ENCODE data around the gene PRRT1B.

PRRT1B gene

DNA sequence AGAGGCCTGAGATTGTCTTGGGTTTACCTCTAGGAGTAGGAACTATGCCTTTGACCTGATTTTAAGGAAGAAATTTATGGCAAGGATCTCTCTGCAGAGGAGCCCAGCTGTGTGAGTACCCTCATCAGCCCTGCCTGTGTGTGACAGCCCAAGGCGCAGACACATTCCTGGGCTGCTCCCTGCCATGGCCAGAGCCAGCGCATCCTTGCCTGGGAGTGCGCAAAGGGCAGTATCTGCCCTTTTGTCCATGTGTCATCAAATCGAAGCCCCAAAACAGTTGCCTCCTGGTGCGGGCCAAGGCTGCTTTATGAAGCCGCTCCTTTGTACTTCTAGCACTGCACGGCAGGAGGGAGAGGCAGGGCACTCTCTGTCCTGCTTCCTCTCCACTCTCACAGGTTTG lies 51.9 kb downstream of the PRRT1B start:
- H3K9me3 ChIP-seq (ENCODE audit: low read length), result no peaks in the 10 kb centered on the region
- H3K27me3 ChIP-seq (ENCODE audit: insufficient read depth, low read length), result no peaks in the 10 kb centered on the region
- H3K4me2 ChIP-seq (ENCODE audit: low read length), result no peak overlapping the region
- no peaks in the 10 kb centered on the region for H3K9me2 ChIP-seq (ENCODE audit: low read depth, low read length)
- no peak overlapping the region for H2AFZ ChIP-seq (ENCODE audit: low read length)
- peaks cover 92% of the 10 kb centered on the region for H3K36me3 ChIP-seq (ENCODE audit: insufficient read depth, low read length)
- no peak overlapping the region for H3K4me3 ChIP-seq (ENCODE audit: low read depth, low read length, poor library complexity, severe bottlenecking)
- H3K79me2 ChIP-seq (ENCODE audit: insufficient read depth, low read length), result no peaks in the 10 kb centered on the region
- no peak for TF ChIP-seq EZH2 (IDR thresholded peaks at IDR 0.05; ENCODE audit: borderline replicate concordance, low read length)
- TF ChIP-seq, protein P1, sequence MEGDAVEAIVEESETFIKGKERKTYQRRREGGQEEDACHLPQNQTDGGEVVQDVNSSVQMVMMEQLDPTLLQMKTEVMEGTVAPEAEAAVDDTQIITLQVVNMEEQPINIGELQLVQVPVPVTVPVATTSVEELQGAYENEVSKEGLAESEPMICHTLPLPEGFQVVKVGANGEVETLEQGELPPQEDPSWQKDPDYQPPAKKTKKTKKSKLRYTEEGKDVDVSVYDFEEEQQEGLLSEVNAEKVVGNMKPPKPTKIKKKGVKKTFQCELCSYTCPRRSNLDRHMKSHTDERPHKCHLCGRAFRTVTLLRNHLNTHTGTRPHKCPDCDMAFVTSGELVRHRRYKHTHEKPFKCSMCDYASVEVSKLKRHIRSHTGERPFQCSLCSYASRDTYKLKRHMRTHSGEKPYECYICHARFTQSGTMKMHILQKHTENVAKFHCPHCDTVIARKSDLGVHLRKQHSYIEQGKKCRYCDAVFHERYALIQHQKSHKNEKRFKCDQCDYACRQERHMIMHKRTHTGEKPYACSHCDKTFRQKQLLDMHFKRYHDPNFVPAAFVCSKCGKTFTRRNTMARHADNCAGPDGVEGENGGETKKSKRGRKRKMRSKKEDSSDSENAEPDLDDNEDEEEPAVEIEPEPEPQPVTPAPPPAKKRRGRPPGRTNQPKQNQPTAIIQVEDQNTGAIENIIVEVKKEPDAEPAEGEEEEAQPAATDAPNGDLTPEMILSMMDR (IDR thresholded peaks at IDR 0.05; ENCODE audit: low read length), result no peak
- no peaks in the 10 kb centered on the region for H3F3A ChIP-seq (ENCODE audit: insufficient read depth, low read length)
- no peak overlapping the region for H3K27ac ChIP-seq (ENCODE audit: low read depth, low read length, poor library complexity, severe bottlenecking)
- no peaks in the 10 kb centered on the region for H3K4me1 ChIP-seq (ENCODE audit: insufficient read depth, low read length, severe bottlenecking)
- no peak overlapping the region for H3K9ac ChIP-seq (ENCODE audit: low read length)
- H4K20me1 ChIP-seq (ENCODE audit: insufficient read depth, low read length), result no peaks in the 10 kb centered on the region

DNA sequence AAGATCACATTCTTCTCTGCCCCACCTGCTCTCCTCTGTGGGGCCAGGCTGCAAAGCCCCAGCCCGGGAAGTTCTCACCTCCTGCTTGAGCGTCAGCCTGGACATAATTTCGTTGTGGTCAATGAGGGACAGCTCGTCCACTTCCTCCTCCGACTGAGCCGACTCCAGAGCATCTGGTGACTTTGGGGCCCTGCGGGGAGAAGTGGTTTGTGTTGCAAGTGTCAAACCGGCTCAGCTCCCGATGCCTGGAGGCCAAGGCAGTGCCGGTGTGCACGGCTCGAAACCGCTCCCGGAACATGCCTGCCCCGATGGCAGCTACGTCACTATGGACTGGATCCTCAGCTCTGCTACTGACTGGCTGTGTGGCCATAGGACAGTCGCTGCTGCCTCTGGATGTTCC lies 52.8 kb downstream of the PRRT1B start:
- H3K36me3 ChIP-seq (ENCODE audit: insufficient read depth, low read length), result peaks cover 96% of the 10 kb centered on the region
- H3K9me2 ChIP-seq (ENCODE audit: low read depth, low read length), result no peaks in the 10 kb centered on the region
- H3K4me1 ChIP-seq (ENCODE audit: insufficient read depth, low read length, severe bottlenecking), result no peaks in the 10 kb centered on the region
- no peak for TF ChIP-seq EZH2 (IDR thresholded peaks at IDR 0.05; ENCODE audit: borderline replicate concordance, low read length)
- TF ChIP-seq, protein P1 (IDR thresholded peaks at IDR 0.05; ENCODE audit: low read length), result no peak
- no peak overlapping the region for H3K27ac ChIP-seq (ENCODE audit: low read depth, low read length, poor library complexity, severe bottlenecking)
- H3K4me2 ChIP-seq (ENCODE audit: low read length), result no peak overlapping the region
- H3K27me3 ChIP-seq (ENCODE audit: insufficient read depth, low read length), result no peaks in the 10 kb centered on the region
- H3F3A ChIP-seq (ENCODE audit: insufficient read depth, low read length), result no peaks in the 10 kb centered on the region
- H3K79me2 ChIP-seq (ENCODE audit: insufficient read depth, low read length), result no peaks in the 10 kb centered on the region
- no peak overlapping the region for H3K4me3 ChIP-seq (ENCODE audit: low read depth, low read length, poor library complexity, severe bottlenecking)
- H2AFZ ChIP-seq (ENCODE audit: low read length), result no peak overlapping the region
- no peaks in the 10 kb centered on the region for H4K20me1 ChIP-seq (ENCODE audit: insufficient read depth, low read length)
- H3K9me3 ChIP-seq (ENCODE audit: low read length), result no peaks in the 10 kb centered on the region
- H3K9ac ChIP-seq (ENCODE audit: low read length), result no peak overlapping the region

DNA sequence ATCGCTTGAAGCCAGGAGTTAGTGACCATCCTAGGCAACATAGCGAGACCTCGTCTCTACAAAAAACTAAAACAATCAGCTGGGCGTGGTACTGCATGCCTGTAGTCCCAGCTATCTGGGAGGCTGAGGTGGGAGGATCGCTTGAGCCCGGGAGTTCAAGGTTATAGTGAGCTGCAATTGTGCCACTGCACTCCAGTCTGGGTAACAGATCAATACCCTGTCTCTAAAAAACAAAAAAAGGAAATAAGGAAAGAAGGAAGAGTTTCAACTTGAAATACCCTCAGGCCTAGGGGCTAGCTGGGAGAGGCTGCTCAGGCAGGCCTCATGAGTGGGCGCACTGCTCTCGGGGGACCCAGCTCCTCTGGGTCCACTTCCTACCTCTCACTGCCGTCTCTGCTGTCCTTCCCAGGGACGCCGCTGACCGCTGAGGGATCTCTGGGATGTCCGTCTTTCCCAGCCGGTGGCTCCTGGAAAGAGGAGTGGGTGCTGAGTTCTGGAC lies 56.4 kb downstream of the PRRT1B start:
- Histone ChIP-seq H3K79me2 (ENCODE audit: insufficient read depth, low read length) (no peaks in the 10 kb centered on the region), H3K4me1 (ENCODE audit: insufficient read depth, low read length, severe bottlenecking) (no peaks in the 10 kb centered on the region), H3K36me3 (ENCODE audit: insufficient read depth, low read length) (peaks cover 95% of the 10 kb centered on the region), H3K27me3 (ENCODE audit: insufficient read depth, low read length) (no peaks in the 10 kb centered on the region), H2AFZ (ENCODE audit: low read length) (no peak overlapping the region), H3K9me2 (ENCODE audit: low read depth, low read length) (no peaks in the 10 kb centered on the region), H3K9me3 (ENCODE audit: low read length) (no peaks in the 10 kb centered on the region), H3K4me3 (ENCODE audit: low read depth, low read length, poor library complexity, severe bottlenecking) (no peak overlapping the region), H3K4me2 (ENCODE audit: low read length) (no peak overlapping the region), H3K27ac (ENCODE audit: low read depth, low read length, poor library complexity, severe bottlenecking) (no peak overlapping the region), H3K9ac (ENCODE audit: low read length) (no peak overlapping the region), H3F3A (ENCODE audit: insufficient read depth, low read length) (no peaks in the 10 kb centered on the region), H4K20me1 (ENCODE audit: insufficient read depth, low read length) (no peaks in the 10 kb centered on the region)
- TF ChIP-seq, protein P1 (IDR thresholded peaks at IDR 0.05; ENCODE audit: low read length), result no peak
- TF ChIP-seq EZH2 (IDR thresholded peaks at IDR 0.05; ENCODE audit: borderline replicate concordance, low read length), result no peak

Measured in OCI-LY1 (cell line).